Measurements from ENCODE around the gene ING3.
"Not testable (repeated sequence)": the region's sequence is repeated elsewhere in the genome, so short reads cannot be mapped to it uniquely, and the experiment has no call there.

The ING3 gene

DNA sequence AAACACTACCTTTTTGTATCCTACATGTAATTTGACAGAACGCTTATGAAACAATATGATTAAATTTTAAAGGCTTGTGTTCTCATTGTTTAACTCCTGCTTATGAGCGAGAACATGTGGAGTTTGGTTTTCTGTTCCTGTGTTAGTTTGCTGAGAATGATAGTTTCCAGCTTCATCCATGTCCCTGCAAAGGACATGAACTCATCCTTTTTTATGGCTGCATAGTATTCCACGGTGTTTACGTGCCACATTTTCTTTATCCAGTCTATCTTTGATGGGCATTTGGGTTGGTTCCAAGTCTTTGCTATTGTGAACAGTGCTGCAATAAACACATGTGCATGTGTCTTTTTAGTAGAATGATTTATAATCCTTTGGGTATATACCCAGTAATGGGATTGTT is 54.5 kb downstream of the ING3 start:
- DNase-seq: not testable (repeated sequence)

DNA sequence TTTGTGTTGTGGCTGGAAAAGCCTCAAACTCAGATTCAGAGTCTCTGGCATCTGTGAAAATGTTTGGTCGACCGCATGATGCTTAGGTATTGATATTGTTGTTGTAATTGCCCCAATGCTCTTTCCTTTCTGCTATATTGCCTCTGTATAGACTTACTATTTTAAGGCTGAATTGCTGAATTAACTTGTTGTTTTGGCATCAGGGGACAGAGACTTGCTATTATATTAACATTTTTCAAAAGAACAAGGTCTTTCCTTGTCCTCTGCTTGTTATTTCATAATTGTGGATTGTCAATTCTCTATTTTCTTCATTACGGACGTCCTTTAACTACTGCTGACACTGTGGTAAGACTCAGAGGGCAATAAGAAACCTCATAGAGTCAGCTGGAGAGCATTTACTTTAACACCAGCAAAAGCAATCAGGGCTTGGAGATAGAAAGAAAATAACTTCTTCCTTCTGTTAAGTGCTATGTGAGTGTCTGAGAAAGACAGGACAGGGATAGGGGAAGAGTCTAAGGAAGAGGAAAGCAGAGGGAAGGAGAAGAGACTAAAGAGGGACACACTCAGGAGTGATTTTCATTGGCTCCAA is 55.5 kb downstream of the ING3 start:
- no peak for DNase-seq

DNA sequence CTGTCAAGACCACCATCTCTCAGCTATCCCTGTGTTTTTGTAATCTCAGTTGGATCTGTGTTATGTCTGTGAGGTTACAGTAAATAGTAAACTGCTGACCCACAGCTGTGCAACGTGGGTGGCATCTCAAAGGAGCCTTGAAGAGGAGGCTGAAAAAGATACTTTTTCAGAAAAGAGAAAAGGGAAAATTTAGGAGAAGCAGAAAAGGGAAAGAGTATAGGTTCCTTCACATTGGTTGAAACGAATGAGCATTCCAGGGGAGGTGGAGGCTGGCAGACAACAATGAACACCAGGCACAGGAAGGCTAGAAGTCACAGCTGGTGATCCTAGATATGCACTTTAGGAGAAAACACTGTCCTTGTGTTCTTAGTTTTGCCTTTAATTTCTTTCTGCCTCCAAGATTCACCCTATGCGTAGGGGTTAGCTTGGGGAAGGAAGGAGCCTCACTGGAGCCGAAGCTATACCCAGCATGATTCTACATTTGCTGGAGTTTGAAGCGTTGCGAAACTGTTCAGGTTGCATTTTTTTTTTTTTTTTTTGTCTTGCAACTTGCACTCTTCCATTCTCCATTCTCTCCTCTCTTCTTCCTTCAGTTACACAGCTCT is 56.2 kb downstream of the ING3 start:
- no peak for DNase-seq

DNA sequence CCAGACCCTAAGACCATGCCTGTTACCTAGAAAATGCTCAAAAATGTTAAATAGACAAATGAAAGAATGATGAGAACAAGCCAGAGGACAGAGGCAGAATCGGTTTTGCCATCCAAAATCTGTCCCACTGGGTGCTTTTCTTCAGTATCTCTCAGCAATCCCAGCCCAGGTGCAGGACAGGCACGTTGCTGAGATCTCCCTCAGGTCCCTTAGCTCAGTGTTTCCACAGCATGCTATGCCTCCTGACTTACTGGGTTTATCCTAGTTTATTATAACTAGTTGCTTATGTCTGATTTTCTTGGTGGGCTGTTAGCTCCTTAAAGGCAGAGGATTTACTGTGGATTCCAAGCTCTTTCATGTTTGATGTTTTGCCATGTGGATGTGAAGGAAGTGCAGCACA is 58.2 kb downstream of the ING3 start:
- DNase-seq: no peak

DNA sequence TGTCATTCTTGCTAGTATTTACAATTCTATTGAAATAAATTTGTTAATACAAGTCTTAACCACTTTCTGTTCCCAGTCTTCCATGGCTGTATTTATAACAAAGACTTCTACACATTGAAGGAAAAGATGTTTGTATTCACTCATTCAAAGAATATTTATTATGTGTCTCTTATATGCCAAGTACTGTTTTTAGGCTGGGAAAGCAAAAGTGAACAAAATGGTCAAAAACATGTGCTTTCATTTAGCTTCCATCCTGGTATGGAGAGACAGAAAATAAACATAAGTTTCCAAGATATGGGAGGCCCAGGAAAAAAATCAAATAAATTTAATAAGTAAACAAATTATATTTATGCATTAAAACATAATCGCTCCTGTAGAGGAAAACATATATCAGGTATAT is 60.8 kb downstream of the ING3 start:
- DNase-seq: no peak

DNA sequence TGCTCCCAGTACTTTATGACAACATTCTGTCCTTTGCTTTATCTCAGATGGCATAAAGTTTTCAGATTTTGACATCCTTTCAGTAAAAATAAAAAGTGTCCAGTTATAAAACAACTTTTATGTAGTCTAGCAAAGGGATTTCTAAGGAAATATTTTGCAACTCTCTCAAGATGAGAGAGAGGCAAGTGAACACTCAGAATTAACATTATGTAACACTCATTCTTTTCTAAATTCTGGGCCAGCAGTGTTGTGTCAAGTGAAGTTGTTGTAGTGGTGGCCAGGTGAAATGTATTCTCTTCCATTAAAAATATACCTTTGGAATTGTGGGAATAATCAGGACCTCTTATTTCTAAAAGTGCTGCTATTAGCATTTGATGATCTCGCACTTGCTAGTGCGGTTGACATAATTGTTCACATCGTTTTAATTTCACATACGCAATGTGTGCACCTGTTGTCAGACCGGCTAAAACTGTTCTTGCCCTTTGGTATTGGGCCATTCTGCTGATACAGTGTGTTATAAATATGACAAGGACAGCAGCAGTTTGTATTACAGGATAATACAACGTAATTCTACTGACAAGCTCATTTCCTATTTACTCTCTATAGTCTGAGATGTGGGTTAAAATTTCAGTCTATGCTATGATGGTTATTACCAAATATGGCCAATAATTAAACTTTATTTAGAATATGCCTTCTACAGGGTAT is 61.7 kb downstream of the ING3 start:
- DNase-seq: no peak

DNA sequence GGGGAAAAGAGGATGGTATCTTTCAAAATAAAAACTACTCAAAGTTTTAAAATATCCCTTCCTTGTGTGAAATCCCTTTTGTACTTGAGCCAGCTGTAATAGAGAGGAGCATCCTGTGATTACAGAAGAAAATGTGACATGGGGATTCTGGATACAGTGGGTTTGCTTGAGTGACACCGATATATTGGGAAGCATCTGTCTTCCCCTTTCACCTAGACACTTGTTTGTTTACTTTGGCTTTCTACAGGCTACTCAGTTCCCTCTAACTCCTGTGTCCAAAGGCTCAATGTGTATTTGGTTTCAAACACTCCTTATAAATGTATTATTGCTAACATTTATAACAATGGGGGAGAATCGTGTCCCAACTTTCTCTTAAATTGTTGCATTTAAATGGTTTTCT is 62.3 kb downstream of the ING3 start:
- DNase-seq: no peak

DNA sequence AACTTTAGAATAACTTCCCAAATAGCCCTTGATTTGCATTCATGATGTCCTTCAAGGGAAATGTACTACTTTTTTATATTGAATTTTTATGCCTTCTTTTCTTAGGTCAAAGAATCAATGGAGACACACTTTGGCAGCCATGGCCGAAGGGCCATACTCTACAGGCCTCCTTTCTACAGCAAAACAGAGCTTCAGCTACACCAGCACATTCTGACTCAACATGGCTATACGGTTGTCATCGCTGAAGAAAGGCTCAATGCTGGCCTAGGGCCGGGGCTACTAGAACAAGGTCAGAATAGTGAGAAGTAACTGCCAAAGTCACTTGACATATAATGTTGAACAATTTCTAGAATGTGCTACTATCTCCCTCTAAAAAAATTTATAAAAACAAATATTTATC is 65.0 kb downstream of the ING3 start:
- DNase-seq: no peak

DNA sequence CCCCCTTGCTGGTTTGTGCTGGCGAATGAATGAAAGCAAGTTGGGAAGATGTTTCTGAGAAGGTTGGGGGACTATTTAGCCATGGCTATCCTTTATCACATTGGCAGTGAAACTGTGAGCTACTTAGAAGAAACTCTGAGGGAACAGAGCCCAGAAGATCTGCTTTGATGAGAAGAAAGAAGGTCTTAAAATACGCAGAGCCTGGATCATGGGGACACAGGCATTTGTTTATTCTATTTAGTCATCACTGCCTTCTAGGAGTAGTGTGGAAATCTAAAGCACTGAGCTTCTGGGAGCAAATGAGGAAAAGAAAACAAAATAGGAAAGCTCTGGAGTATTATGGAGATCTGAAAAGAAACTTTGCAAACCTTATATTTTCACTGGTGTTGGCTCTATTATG is 66.4 kb downstream of the ING3 start:
- no peak for DNase-seq

DNA sequence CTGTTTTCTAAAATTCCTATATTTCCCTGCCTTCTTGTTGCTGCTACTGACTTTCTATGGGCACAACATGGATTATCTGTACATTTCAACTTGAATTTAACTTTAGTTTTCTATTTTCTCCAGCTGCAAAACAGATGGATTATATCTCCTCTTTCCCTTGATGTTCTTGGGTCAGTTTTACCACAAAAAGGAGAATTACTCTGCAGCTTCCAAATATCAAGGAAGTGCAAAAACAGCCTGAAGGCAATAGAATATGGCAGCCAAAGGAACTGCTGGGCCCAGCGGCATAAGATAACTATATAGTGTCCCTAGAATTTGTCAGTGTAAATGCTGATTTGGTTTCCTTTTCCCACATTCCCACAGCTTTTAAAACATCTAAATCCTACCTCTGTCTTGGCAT is 67.0 kb downstream of the ING3 start:
- DNase-seq: no peak

DNA sequence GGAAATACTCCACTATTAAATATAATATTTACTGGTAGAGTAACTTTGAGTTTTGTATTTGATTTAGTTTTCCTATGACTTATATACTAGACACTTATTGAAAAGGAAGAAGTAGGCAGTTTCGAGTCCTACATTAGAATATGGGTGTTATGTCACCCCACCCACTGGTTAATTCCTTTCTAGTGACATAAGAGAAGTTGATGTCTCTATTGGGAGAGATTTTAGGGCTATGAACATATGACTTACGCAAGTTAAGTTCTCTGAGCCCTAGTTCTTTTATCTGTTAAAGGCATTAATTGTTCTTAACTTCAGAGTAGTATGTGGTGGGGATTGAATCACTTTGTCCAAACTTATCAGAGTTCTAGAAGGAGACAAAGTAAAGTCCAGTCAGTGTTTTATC is 68.4 kb downstream of the ING3 start:
- DNase-seq: no peak

DNA sequence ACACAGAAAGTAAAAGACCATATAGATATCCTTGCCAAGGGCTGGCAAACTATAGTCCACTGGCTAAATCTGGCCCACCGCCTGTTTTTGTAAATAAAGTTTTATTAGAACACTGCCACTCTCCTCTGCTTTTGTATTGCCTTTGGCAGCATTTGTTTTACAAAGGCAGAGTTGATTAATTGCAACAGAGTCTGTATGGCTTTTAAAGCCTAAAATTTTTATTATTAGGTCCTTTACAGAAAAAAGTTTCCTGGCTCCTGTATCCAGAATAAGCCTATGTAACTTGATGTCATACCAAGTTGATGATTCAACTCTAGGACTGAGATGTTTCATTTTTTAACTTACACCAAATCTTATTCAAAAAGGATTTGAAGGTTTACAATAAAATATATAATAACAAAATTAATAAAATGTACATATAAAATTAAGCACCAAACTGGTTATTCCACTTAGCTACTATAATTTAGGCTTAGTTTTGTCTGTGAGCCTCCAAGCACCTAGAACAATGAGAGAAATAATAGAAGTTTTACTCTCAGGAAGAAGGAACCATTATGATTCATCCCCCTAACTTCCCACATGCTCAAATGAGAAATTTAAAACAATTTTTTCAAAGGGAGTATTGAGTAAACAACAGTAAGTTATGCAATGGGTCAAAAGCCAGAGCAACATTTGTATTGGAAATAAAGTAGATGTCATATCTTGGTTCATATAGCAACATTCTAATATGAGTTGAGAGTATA is 69.8 kb downstream of the ING3 start:
- DNase-seq: no peak

DNA sequence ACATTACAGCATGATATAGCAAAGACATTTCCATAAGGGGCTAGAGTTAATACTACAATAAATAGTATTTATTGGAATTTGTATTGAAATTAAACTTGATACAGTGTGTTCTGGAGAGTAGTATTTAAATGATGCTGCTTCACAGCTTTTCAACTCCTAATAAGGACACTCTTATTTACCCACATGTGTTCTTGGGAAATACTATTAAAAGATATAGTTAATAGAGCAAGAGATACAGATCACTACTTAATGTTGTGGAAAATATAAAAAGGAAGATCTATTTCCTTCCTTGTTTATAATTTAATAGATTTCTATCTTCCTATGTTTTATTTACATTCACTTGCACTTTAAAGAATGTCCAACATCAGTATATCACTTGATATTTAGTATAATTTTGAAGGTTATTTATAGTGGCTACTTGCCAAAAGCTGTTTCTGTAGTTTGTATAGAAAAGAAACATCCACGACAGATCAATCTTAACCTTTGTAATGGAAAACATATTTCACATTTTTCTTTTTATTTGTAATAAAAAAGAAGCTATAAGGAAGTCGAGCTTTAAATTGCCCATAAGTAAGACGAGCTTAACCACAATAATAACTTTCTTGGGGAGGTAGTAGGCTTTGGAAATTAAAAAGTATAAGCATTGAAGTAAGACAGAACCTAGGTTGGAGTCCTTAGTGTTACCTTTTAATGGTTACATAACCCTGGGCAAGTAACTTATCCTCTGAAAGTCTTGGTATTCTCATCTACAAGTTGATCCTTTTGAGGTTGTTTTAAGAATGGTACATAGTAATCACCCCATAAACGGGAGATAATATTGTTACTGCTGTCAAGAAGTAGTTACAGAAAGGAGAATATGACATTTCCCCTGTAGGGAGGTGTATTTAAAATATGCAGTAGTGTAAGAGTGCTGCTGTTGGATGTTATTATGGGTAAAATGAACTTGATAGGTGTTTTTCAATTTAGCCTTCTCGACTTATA is 70.7 kb downstream of the ING3 start:
- DNase-seq: no peak

DNA sequence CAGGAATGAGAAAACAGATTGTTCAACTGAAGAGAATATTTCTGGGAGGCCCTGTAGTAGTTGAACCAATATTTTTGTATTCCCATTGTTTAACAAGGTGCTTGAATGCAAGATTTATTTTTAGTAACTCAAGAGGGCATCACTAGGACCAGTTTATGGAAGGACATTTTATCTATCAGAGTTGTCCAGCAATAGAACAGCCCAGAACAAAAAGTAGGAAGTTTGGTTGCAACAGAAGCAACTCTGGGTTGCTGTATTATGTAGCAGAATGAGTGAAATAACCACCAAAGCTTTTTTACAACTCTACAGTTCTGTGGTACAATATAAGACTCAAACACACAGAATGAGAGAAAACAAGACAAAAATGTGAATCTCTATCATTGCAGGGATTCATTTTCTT is 72.6 kb downstream of the ING3 start:
- no peak for DNase-seq

DNA sequence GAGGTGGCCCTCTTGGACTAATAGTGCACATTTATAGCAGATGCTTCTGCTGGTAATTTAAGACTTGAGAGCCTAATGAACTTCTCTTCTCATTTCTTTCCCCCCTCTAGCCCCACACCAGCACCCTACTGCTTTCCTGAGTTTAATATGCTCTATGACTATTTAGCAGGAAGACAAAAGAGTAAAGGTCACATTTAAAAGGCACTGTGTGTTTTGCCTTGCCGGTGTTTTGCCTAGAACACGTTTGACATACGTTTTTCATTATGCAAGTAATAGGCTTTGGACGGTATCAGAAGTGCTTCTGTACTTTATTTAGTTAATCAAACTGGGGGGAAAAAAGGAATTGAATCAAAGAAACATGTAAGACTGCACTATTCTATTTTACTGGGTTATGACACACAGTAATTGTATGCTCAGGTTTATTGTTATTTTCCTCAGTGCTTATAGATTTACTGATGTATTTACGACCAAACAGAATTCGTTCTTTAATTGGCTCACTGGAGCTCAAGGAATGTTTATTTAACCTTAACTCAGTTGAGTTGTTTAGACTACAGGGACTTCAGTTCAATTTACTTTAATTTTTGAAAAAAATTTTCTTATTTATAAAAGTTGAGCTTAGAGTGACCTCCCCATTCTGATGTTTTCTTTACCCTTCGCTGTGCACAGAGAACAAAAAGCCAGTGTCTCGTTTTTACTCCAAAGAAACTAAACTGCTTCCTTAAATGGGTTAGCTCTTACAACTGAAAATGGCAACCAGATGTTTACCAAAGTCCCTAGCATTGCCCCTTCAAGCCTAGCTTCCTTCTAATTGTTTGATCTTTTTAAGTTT is 73.3 kb downstream of the ING3 start:
- no peak for DNase-seq

DNA sequence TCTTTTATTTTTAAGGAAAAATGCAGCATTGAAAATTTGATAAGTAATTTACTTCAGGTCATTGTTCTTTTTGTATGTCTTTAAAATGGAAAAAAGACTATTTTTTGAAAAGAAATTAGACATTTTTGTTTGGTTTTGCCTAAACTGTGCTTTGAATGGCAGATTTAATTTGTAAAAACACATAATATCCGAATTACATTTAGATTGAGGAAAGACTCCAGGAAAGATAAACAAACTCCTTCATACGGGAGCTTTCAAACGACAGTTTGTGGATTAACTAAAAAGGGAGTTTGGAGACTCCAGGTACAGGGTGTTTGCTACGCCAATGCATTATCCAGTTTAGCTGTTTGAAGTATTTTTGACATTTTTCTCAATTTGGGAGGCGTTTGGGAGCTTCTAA is 74.0 kb downstream of the ING3 start:
- no peak for DNase-seq

DNA sequence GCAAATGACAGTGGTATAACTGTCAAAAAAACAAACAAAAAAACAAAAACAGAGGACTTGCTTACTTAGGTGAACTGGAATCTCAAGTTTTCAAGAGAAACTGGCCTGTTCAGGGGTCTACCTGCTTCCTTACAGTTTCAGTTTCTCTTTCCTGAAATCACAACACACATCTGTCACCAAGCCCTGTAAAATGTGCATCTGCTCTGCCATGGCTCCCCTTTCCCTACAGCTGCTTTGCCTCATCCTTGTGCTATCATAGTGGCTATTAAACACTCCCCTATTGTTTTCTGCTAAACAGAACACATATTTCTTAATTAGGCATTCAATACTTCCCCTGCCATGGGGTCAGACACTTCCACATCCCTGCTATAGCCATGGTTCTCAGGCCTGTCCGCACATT is 75.6 kb downstream of the ING3 start:
- no peak for DNase-seq

DNA sequence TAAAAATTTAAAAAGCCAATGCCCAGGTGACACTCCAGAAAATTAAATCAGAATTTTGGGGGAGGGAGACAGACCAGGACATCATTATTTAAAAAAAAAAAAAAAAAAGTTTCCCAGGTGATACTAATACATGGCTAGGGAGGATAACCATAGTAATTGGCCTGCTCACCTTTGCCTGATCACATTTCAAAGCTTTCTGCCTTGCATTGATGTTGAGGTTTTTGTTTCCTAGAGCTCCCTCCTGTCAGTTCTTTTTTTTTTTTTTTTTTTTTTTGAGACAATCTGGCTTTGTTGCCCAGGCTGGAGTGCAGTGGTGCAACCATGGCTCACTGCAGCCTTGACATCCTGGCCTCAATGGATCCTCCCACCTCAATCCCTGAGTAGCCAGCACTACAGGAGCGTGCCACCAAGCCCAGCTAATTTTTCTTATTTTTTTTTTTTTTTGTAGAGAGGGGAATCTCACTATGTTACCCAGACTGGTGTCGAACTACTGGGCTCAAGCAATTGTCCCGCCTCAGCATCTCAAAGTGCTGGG is 76.1 kb downstream of the ING3 start:
- no peak for DNase-seq

All from activated gamma-delta T cell treated with Interleukin-2 at 50 U/mL for 16 hours (primary cell).